Activated naive CD8-positive, alpha-beta T cell treated with anti-CD3 and anti-CD28 coated beads, Interleukin-2, amount 50 U/mL, for 24 hours (primary cell): ENCODE data around the gene ST6GALNAC3.
"Not testable (repeated sequence)": the region's sequence is repeated elsewhere in the genome, so short reads cannot be mapped to it uniquely, and the experiment has no call there.

Experiments used
- ATAC-seq: fragments of 150-1000 bp; cut with Tn5 transposase; one replicate; pipeline ENCODE4 v1.10.0; 2021
- DNase-seq: peaks from one replicate; pipeline ENCODE4 v3.0.0; 2021
- H3K27ac Mint-ChIP-seq: one replicate; pipeline ENCODE4 v1.8.0; 2021; ENCODE audit warnings: mild to moderate bottlenecking, mixed read lengths
- H3K27me3 Mint-ChIP-seq: one replicate; pipeline ENCODE4 v1.8.0; 2021; ENCODE audit warnings: mixed read lengths
- H3K36me3 Mint-ChIP-seq: one replicate; pipeline ENCODE4 v1.8.0; 2021; ENCODE audit warnings: low read depth, mixed read lengths
- H3K4me1 Mint-ChIP-seq: one replicate; pipeline ENCODE4 v1.8.0; 2021; ENCODE audit warnings: mixed read lengths
- H3K4me3 Mint-ChIP-seq: one replicate; pipeline ENCODE4 v1.8.0; 2021; ENCODE audit warnings: mild to moderate bottlenecking, moderate library complexity, mixed read lengths
- H3K9me3 Mint-ChIP-seq: one replicate; pipeline ENCODE4 v1.8.0; 2021; ENCODE audit warnings: mixed read lengths

ST6GALNAC3 gene

GRCh38 chr1:76330991-76331603, 256.6 kb downstream of the ST6GALNAC3 start:
- Mint-ChIP-seq H3K27ac (no peak overlapping the region), H3K36me3 (no peaks in the 10 kb centered on the region), H3K4me3 (no peak overlapping the region), H3K27me3 (no peaks in the 10 kb centered on the region), H3K4me1 (peaks cover 3% of the 10 kb centered on the region), H3K9me3 (no peaks in the 10 kb centered on the region)
- DNase-seq (peak; percentile 25), ATAC-seq (peak; percentile 76)

GRCh38 chr1:76335882-76336281, 261.3 kb downstream of the ST6GALNAC3 start:
- DNase-seq (no peak), ATAC-seq (no peak)
- no peaks in the 10 kb centered on the region for H3K36me3 Mint-ChIP-seq
- peaks cover under 1% of the 10 kb centered on the region for H3K4me1 Mint-ChIP-seq
- no peak overlapping the region for H3K27ac Mint-ChIP-seq
- no peaks in the 10 kb centered on the region for H3K9me3 Mint-ChIP-seq
- H3K4me3 Mint-ChIP-seq, result no peak overlapping the region
- H3K27me3 Mint-ChIP-seq, result no peaks in the 10 kb centered on the region

GRCh38 chr1:76336931-76337371, 262.4 kb downstream of the ST6GALNAC3 start:
- Mint-ChIP-seq H3K4me3 (no peak overlapping the region), H3K27me3 (no peaks in the 10 kb centered on the region), H3K9me3 (peaks cover under 1% of the 10 kb centered on the region), H3K27ac (no peak overlapping the region), H3K4me1 (no peaks in the 10 kb centered on the region), H3K36me3 (no peaks in the 10 kb centered on the region)
- DNase-seq (no peak), ATAC-seq (no peak)

- Mint-ChIP-seq H3K4me1 (no peaks in the 10 kb centered on the region), H3K27me3 (no peaks in the 10 kb centered on the region), H3K36me3 (no peaks in the 10 kb centered on the region), H3K9me3 (peaks cover 5% of the 10 kb centered on the region), H3K27ac (no peak overlapping the region), H3K4me3 (no peak overlapping the region)
- no peak for DNase-seq
- ATAC-seq, result no peak
Observed at GRCh38 chr1:76337542-76338219, 263.1 kb downstream of the ST6GALNAC3 start.

GRCh38 chr1:76340056-76340455, 265.5 kb downstream of the ST6GALNAC3 start:
- H3K27ac Mint-ChIP-seq, result no peak overlapping the region
- no peak for DNase-seq
- no peak for ATAC-seq
- H3K27me3 Mint-ChIP-seq, result no peaks in the 10 kb centered on the region
- H3K36me3 Mint-ChIP-seq, result no peaks in the 10 kb centered on the region
- H3K4me3 Mint-ChIP-seq, result no peak overlapping the region
- peaks cover 5% of the 10 kb centered on the region for H3K9me3 Mint-ChIP-seq
- no peaks in the 10 kb centered on the region for H3K4me1 Mint-ChIP-seq

- H3K4me3 Mint-ChIP-seq, DNase-seq, ATAC-seq, H3K27ac Mint-ChIP-seq, H3K36me3 Mint-ChIP-seq, H3K27me3 Mint-ChIP-seq, H3K9me3 Mint-ChIP-seq, H3K4me1 Mint-ChIP-seq: not testable (repeated sequence)
Observed at GRCh38 chr1:76341816-76342215, 267.3 kb downstream of the ST6GALNAC3 start.

- DNase-seq (no peak), ATAC-seq (no peak)
- Mint-ChIP-seq H3K4me1 (no peaks in the 10 kb centered on the region), H3K27ac (no peak overlapping the region), H3K4me3 (no peak overlapping the region), H3K27me3 (no peaks in the 10 kb centered on the region), H3K9me3 (peaks cover 5% of the 10 kb centered on the region), H3K36me3 (no peaks in the 10 kb centered on the region)
Observed at GRCh38 chr1:76343356-76343755, 268.8 kb downstream of the ST6GALNAC3 start.

GRCh38 chr1:76351655-76352054, 277.1 kb downstream of the ST6GALNAC3 start:
- no peak for ATAC-seq
- no peak overlapping the region for H3K4me3 Mint-ChIP-seq

GRCh38 chr1:76352741-76353435, 278.3 kb downstream of the ST6GALNAC3 start:
- Mint-ChIP-seq H3K4me3 (no peak overlapping the region), H3K36me3 (no peaks in the 10 kb centered on the region), H3K27me3 (no peaks in the 10 kb centered on the region), H3K9me3 (no peaks in the 10 kb centered on the region), H3K4me1 (no peaks in the 10 kb centered on the region), H3K27ac (no peak overlapping the region)
- ATAC-seq (no peak), DNase-seq (no peak)

More at GRCh38 chr1:76351655-76352054, 277.1 kb downstream of the ST6GALNAC3 start:
- no peaks in the 10 kb centered on the region for H3K27me3 Mint-ChIP-seq
- no peaks in the 10 kb centered on the region for H3K9me3 Mint-ChIP-seq
- H3K36me3 Mint-ChIP-seq, result no peaks in the 10 kb centered on the region
- DNase-seq, result no peak
- H3K27ac Mint-ChIP-seq, result no peak overlapping the region
- no peaks in the 10 kb centered on the region for H3K4me1 Mint-ChIP-seq

GRCh38 chr1:76354236-76354635, 279.7 kb downstream of the ST6GALNAC3 start:
- Mint-ChIP-seq H3K4me3 (no peak overlapping the region), H3K27ac (no peak overlapping the region), H3K9me3 (no peaks in the 10 kb centered on the region), H3K4me1 (no peaks in the 10 kb centered on the region), H3K36me3 (no peaks in the 10 kb centered on the region), H3K27me3 (no peaks in the 10 kb centered on the region)
- DNase-seq, result no peak
- ATAC-seq, result no peak

- no peak overlapping the region for H3K27ac Mint-ChIP-seq
- H3K9me3 Mint-ChIP-seq, result no peaks in the 10 kb centered on the region
- no peak overlapping the region for H3K4me3 Mint-ChIP-seq
- DNase-seq (no peak), ATAC-seq (no peak)
- H3K27me3 Mint-ChIP-seq, result no peaks in the 10 kb centered on the region
- H3K36me3 Mint-ChIP-seq, result no peaks in the 10 kb centered on the region
- no peaks in the 10 kb centered on the region for H3K4me1 Mint-ChIP-seq
Observed at GRCh38 chr1:76366726-76367125, 292.2 kb downstream of the ST6GALNAC3 start.

- no peak for ATAC-seq
- Mint-ChIP-seq H3K4me3 (no peak overlapping the region), H3K36me3 (no peaks in the 10 kb centered on the region), H3K9me3 (no peaks in the 10 kb centered on the region), H3K27me3 (no peaks in the 10 kb centered on the region), H3K27ac (no peak overlapping the region), H3K4me1 (no peaks in the 10 kb centered on the region)
- DNase-seq, result no peak
Observed at GRCh38 chr1:76371941-76372340, 297.4 kb downstream of the ST6GALNAC3 start.

- Mint-ChIP-seq H3K9me3 (no peaks in the 10 kb centered on the region), H3K27ac (no peak overlapping the region), H3K4me1 (no peaks in the 10 kb centered on the region), H3K4me3 (no peak overlapping the region), H3K27me3 (no peaks in the 10 kb centered on the region), H3K36me3 (no peaks in the 10 kb centered on the region)
- ATAC-seq (no peak), DNase-seq (no peak)
Observed at GRCh38 chr1:76374086-76374485, 299.5 kb downstream of the ST6GALNAC3 start.

GRCh38 chr1:76377247-76377646, 302.7 kb downstream of the ST6GALNAC3 start:
- DNase-seq (no peak), ATAC-seq (no peak)
- Mint-ChIP-seq H3K27me3 (no peaks in the 10 kb centered on the region), H3K4me3 (no peak overlapping the region), H3K27ac (no peak overlapping the region), H3K36me3 (no peaks in the 10 kb centered on the region), H3K9me3 (peaks cover under 1% of the 10 kb centered on the region), H3K4me1 (no peaks in the 10 kb centered on the region)

- H3K27me3 Mint-ChIP-seq, result no peaks in the 10 kb centered on the region
- no peaks in the 10 kb centered on the region for H3K36me3 Mint-ChIP-seq
- ATAC-seq (no peak), DNase-seq (no peak)
- H3K4me3 Mint-ChIP-seq, result no peak overlapping the region
- H3K4me1 Mint-ChIP-seq, result no peaks in the 10 kb centered on the region
- H3K27ac Mint-ChIP-seq, result no peak overlapping the region
- H3K9me3 Mint-ChIP-seq, result peaks cover 6% of the 10 kb centered on the region
Observed at GRCh38 chr1:76379506-76379905, 305.0 kb downstream of the ST6GALNAC3 start.
